Lower leg skin (tissue), 4 donors: ENCODE data around the gene PPP1R7. TPM values are rescaled to one million over a fixed set of nuclear protein-coding genes. Genes with fewer than 3 reads are reported as not detected.

Experiments used
- DNase-seq, 2 donors: peaks; one replicate each; pipeline ENCODE4 v3.0.0-alpha.2; 2019; ENCODE audit warnings: low spot score in 2 of 2
- H3K4me3 ChIP-seq: fragments of 200-600 bp; sonication (generic); 2 replicates; pipeline ENCODE4 v1.5.1; 2017; ENCODE audit warnings: mild to moderate bottlenecking, low read depth; ENCODE audit not compliant: poor library complexity, severe bottlenecking
- POLR2A ChIP-seq, 2 donors: fragments of 450-650 bp; IDR thresholded peaks; one replicate each; pipeline ENCODE4 v1.6.1; 2016 to 2017; ENCODE audit warnings: antibody characterized with exemption in 2 of 2, mild to moderate bottlenecking in 1 of 2, moderate library complexity in 1 of 2
- WGBS, 2 donors: methylation state at CpG; one replicate each; pipeline ENCODE4 v1.1.5; 2018; 5-methylcytosine and 5-hydroxymethylcytosine counted together
- intact Hi-C: fragments of 100-400 bp; cut with DNase I; formaldehyde crosslinking; loops from one replicate; pipeline ENCODE4 v1.15.0; 2023; ENCODE audit warnings: low total_unique reads
- total RNA-seq, 4 donors: library from RNA; depleted of rRNA; stranded (reverse); fragments of >200 nt; gene quantifications; one replicate each; pipeline ENCODE4 v1.1.0, GENCODE V29; 2016
- TF ChIP-seq, protein P1 (sequence below), 3 donors: fragments of 450-650 bp; IDR thresholded peaks; one replicate each; pipeline ENCODE4 v1.5.1; 2016; ENCODE audit warnings: antibody characterized with exemption in 3 of 3, mild to moderate bottlenecking in 3 of 3, moderate library complexity in 2 of 3

PPP1R7 gene
- total RNA-seq, 4 donors from 2014 or later, result 36.8 to 68.7 (median 56.4) TPM

DNA sequence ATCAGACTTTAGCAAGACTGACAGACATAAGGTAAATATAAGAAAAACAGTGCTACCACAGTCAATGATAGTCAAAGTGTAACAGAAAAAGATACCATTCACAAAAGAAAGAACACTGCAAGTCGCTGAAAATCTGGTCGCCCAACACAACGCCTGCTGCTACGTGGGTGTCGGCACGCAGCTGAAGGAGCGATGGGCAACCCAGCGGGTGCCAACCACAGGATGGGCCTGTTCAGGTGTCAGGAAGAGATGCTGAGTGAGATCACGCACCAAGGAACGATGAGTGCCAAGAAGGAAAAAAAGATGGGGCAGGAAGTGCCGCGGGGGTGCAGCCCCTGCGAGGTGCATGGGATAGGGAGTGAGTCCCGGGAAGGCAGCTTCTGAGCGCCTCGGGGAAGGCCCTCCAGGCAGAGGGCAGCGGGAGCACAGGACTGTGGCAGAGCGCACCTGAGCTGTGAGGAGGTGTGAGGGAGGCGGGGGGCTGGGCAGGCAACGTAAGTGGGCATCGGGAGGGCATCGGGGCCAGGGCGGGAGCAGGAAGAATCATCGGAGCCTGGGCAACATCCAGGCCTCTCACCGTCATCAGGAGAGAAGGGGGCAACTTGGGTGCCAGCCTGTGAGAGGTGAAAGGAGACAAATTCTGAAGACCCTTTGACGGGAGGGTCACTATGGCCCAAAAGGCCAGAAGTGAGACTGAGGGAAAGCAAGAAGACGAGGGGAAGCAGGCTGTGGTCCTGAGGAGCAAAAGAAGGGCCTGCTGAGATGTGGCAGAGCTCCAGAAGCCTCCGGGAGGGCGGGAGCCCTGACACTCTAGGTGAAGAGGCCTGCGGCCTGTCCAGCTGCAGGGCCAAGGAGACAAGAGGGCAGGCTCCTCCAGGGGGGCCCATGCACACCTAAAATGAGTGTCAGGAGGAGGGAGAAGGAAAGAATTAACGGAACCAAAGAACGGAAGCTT lies 33.4 kb upstream of the PPP1R7 start:
- WGBS, 2 donors, result 94% methylated on average over 32 of the region's 32 CpGs
- H3K4me3 ChIP-seq, result no peak overlapping the region
- intact Hi-C loops, result no loop called here
- TF ChIP-seq, protein P1, sequence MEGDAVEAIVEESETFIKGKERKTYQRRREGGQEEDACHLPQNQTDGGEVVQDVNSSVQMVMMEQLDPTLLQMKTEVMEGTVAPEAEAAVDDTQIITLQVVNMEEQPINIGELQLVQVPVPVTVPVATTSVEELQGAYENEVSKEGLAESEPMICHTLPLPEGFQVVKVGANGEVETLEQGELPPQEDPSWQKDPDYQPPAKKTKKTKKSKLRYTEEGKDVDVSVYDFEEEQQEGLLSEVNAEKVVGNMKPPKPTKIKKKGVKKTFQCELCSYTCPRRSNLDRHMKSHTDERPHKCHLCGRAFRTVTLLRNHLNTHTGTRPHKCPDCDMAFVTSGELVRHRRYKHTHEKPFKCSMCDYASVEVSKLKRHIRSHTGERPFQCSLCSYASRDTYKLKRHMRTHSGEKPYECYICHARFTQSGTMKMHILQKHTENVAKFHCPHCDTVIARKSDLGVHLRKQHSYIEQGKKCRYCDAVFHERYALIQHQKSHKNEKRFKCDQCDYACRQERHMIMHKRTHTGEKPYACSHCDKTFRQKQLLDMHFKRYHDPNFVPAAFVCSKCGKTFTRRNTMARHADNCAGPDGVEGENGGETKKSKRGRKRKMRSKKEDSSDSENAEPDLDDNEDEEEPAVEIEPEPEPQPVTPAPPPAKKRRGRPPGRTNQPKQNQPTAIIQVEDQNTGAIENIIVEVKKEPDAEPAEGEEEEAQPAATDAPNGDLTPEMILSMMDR (IDR thresholded peaks at IDR 0.05), result no peak
- TF ChIP-seq POLR2A (IDR thresholded peaks at IDR 0.05), result no peak
- DNase-seq, result no peak

- no peak for TF ChIP-seq POLR2A (IDR thresholded peaks at IDR 0.05)
- TF ChIP-seq, protein P1 (IDR thresholded peaks at IDR 0.05), result no peak
- intact Hi-C loops, result no loop called here
- no peak for DNase-seq
- no peak overlapping the region for H3K4me3 ChIP-seq
- WGBS, 2 donors, result 90 to 92% methylated on average over 20 to 24 of the region's 24 CpGs
Measured at GRCh38 chr2:241118737-241119505, 31.3 kb upstream of the PPP1R7 start.

GRCh38 chr2:241120440-241120839 lies 29.8 kb upstream of the PPP1R7 start:
- TF ChIP-seq, protein P1 (IDR thresholded peaks at IDR 0.05), result no peak
- TF ChIP-seq POLR2A (IDR thresholded peaks at IDR 0.05), result no peak
- WGBS, 2 donors, result 96 to 100% methylated on average over 2 of the region's 2 CpGs
- DNase-seq, result no peak
- intact Hi-C loops, result no loop called here
- H3K4me3 ChIP-seq, result no peak overlapping the region

- WGBS, 2 donors, result 91 to 96% methylated on average over 5 of the region's 5 CpGs
Measured at GRCh38 chr2:241121008-241121407, 29.3 kb upstream of the PPP1R7 start.

DNA sequence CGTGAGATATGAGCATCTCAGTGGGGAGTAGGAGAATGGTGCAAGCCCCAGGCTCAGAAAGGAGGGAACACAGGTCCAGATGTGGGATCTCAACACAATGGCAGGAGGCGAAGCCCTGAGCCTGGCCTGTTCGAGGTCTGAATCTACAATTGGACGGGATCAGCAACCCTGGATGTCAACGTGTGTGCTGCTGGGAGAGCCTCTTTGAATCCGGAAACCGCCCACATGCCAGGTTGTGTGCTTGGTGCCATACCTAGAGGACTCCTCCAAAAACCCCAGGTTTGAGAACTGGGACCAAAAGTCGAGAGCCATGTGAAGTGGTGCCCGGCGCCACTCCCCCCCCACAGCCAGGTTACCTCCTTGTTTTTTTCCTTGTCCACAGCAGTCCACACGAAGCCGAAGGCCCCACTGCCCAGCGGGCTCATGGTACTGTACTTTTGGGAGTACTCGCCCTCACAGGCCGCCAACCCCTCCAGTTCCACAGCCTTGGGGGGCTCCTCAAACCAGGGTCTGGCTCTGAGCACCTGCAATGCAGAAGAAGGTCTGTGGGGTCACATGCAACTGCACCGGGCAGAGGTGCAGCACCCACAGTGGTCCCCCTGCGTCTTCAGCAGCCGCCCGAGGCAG lies 27.8 kb upstream of the PPP1R7 start:
- no peak for DNase-seq
- 96 to 97% methylated on average over 18 to 19 of the region's 19 CpGs for WGBS, 2 donors
- no peak overlapping the region for H3K4me3 ChIP-seq
- intact Hi-C loops, result no loop called here
- TF ChIP-seq POLR2A (IDR thresholded peaks at IDR 0.05), result no peak
- TF ChIP-seq, protein P1 (IDR thresholded peaks at IDR 0.05), result no peak

More at GRCh38 chr2:241121008-241121407, 29.3 kb upstream of the PPP1R7 start:
- no peak for DNase-seq
- H3K4me3 ChIP-seq, result no peak overlapping the region
- TF ChIP-seq, protein P1 (IDR thresholded peaks at IDR 0.05), result no peak
- TF ChIP-seq POLR2A (IDR thresholded peaks at IDR 0.05), result no peak
- intact Hi-C loops, result no loop called here
